ENCODE data around the gene TULP4.
"Not testable (repeated sequence)": the region's sequence is repeated elsewhere in the genome, so short reads cannot be mapped to it uniquely, and the experiment has no call there.

The TULP4 gene

GRCh38 chr6:158340252-158340651 is 28.0 kb downstream of the TULP4 start:
- Histone ChIP-seq H3K9me3 (replicated peaks in 1 of 11) (peaks cover 38 to 69% (median 52%) of the 10 kb centered on the region in 11 experiments), H3K36me3 (peaks cover 25 to 66% (median 43%) of the 10 kb centered on the region in 11 experiments), H4K20me1 (0 out of 22 replicates have a peak, but pooled peaks cover 0 to 6% (median 0%) of the 10 kb centered on the region in 11 experiments), H3K27ac (peak overlapping the region in 1 of 11 experiments; percentile 41; a peak in 2 of 22 replicates), H3K9ac (peak overlapping the region in 1 of 11 experiments; percentile 16; a peak in 1 of 22 replicates), H3K4me1 (peaks cover 0 to 19% (median 10%) of the 10 kb centered on the region in 10 experiments; a peak in 13 of 20 replicates), H3K27me3 (no peaks in the 10 kb centered on the region), H3K4me3 (no peak overlapping the region), H3K4me2 (peak overlapping the region in 7 of 11 experiments; percentile 10 to 67 (median 37); a peak in 12 of 22 replicates)
- TF ChIP-seq Cebpa-rat (IDR thresholded peaks at IDR 0.05): no peak

- Histone ChIP-seq H3K27me3 (no peaks in the 10 kb centered on the region), H3K4me3 (no peak overlapping the region), H3K9me3 (replicated peaks in 1 of 11) (peaks cover 64 to 88% (median 76%) of the 10 kb centered on the region in 11 experiments), H3K4me2 (no peak overlapping the region), H3K36me3 (peaks cover 33 to 79% (median 59%) of the 10 kb centered on the region in 11 experiments), H4K20me1 (0 out of 22 replicates have a peak, but pooled peaks cover 0 to 6% (median 0%) of the 10 kb centered on the region in 11 experiments), H3K9ac (no peak overlapping the region), H3K27ac (no peak overlapping the region), H3K4me1 (peaks cover 0 to 19% (median 10%) of the 10 kb centered on the region in 10 experiments; a peak in 13 of 20 replicates)
- no peak for TF ChIP-seq Cebpa-rat (IDR thresholded peaks at IDR 0.05)
These were observed 32.3 kb downstream of the TULP4 start for GRCh38 chr6:158344534-158344933.

GRCh38 chr6:158345444-158345843 is 33.2 kb downstream of the TULP4 start:
- H3K27ac ChIP-seq, H3K27me3 ChIP-seq, H3K4me2 ChIP-seq, H4K20me1 ChIP-seq, H3K9ac ChIP-seq: not testable (repeated sequence)
- 0 out of 20 replicates have a peak overlapping the region, but pooled peaks of 2 of the 10 experiments have one; percentile 7 to 28 for H3K4me3 ChIP-seq
- H3K9me3 ChIP-seq (replicated peaks in 1 of 11): peaks cover 73 to 94% (median 84%) of the 10 kb centered on the region in 11 experiments
- H3K4me1 ChIP-seq: peaks cover 0 to 12% (median 2%) of the 10 kb centered on the region in 10 experiments; a peak in 13 of 20 replicates
- H3K36me3 ChIP-seq: peaks cover 33 to 72% (median 60%) of the 10 kb centered on the region in 11 experiments

- Histone ChIP-seq H3K27ac (no peak overlapping the region), H3K4me2 (no peak overlapping the region), H3K4me1 (no peaks in the 10 kb centered on the region), H3K9ac (no peak overlapping the region), H3K4me3 (no peak overlapping the region), H3K27me3 (no peaks in the 10 kb centered on the region), H3K36me3 (peaks cover 34 to 79% (median 55%) of the 10 kb centered on the region in 11 experiments), H3K9me3 (replicated peaks in 1 of 11) (peaks cover 87 to 99% (median 95%) of the 10 kb centered on the region in 11 experiments), H4K20me1 (no peaks in the 10 kb centered on the region)
- TF ChIP-seq Cebpa-rat (IDR thresholded peaks at IDR 0.05): no peak
These were observed 35.1 kb downstream of the TULP4 start for GRCh38 chr6:158347335-158347734.

GRCh38 chr6:158348737-158349504 is 36.7 kb downstream of the TULP4 start:
- not testable (repeated sequence) for H3K27me3 ChIP-seq, H3K4me1 ChIP-seq, H3K27ac ChIP-seq, H4K20me1 ChIP-seq, H3K9ac ChIP-seq, H3K4me2 ChIP-seq
- H3K36me3 ChIP-seq: peaks cover 32 to 76% (median 56%) of the 10 kb centered on the region in 11 experiments
- H3K9me3 ChIP-seq (replicated peaks in 1 of 11): peaks cover 77 to 86% (median 80%) of the 10 kb centered on the region in 11 experiments
- H3K4me3 ChIP-seq: peak overlapping the region in 5 of 10 experiments; percentile 12 to 40 (median 25); a peak in 6 of 20 replicates

- H3K36me3 ChIP-seq: peaks cover 36 to 80% (median 53%) of the 10 kb centered on the region in 11 experiments
These were observed 37.4 kb downstream of the TULP4 start for GRCh38 chr6:158349505-158350275.

GRCh38 chr6:158350731-158351130 is 38.5 kb downstream of the TULP4 start:
- H3K27ac ChIP-seq, H3K4me2 ChIP-seq, H3K4me3 ChIP-seq, H3K9ac ChIP-seq, H3K27me3 ChIP-seq: not testable (repeated sequence)
- H4K20me1 ChIP-seq: peaks cover 0 to 15% (median 3%) of the 10 kb centered on the region in 11 experiments; a peak in 8 of 22 replicates
- peaks cover 29 to 69% (median 42%) of the 10 kb centered on the region in 11 experiments for H3K36me3 ChIP-seq
- peaks cover 60 to 68% (median 62%) of the 10 kb centered on the region in 11 experiments for H3K9me3 ChIP-seq (replicated peaks in 1 of 11)
- peaks cover 0 to 12% (median 0%) of the 10 kb centered on the region in 10 experiments; a peak in 5 of 20 replicates for H3K4me1 ChIP-seq

More at GRCh38 chr6:158349505-158350275, 37.4 kb downstream of the TULP4 start:
- H3K9ac ChIP-seq, H3K27ac ChIP-seq, H3K27me3 ChIP-seq, H4K20me1 ChIP-seq, H3K4me1 ChIP-seq, H3K4me2 ChIP-seq: not testable (repeated sequence)
- H3K4me3 ChIP-seq: peak overlapping the region in 1 of 10 experiments; percentile 12; a peak in 1 of 20 replicates
- peaks cover 71 to 79% (median 73%) of the 10 kb centered on the region in 11 experiments for H3K9me3 ChIP-seq (replicated peaks in 1 of 11)

- peaks cover 17 to 49% (median 29%) of the 10 kb centered on the region in 11 experiments; a peak in 17 of 22 replicates for H4K20me1 ChIP-seq
- no peak overlapping the region for H3K9ac ChIP-seq
These were observed 41.9 kb downstream of the TULP4 start for GRCh38 chr6:158353883-158354877.

More at GRCh38 chr6:158353883-158354877, 41.9 kb downstream of the TULP4 start:
- Histone ChIP-seq H3K4me1 (peaks cover 0 to 18% (median 11%) of the 10 kb centered on the region in 10 experiments; a peak in 18 of 20 replicates), H3K4me2 (peak overlapping the region in 2 of 11 experiments; percentile 22 to 28; a peak in 2 of 22 replicates), H3K27ac (no peak overlapping the region), H3K36me3 (peaks cover 0 to 43% (median 18%) of the 10 kb centered on the region in 11 experiments; a peak in 15 of 22 replicates), H3K9me3 (replicated peaks in 1 of 11) (peaks cover 26 to 34% (median 28%) of the 10 kb centered on the region in 11 experiments), H3K4me3 (no peak overlapping the region), H3K27me3 (no peaks in the 10 kb centered on the region)
- no peak for TF ChIP-seq Cebpa-rat (IDR thresholded peaks at IDR 0.05)

Measured in BLaER1 treated with 17β-estradiol and CSF1 and Interleukin-3, amounts not matched to agents 10 nM and 100 nM (cell line).